ENCODE results near the gene MTERF4.

MTERF4 gene

DNA sequence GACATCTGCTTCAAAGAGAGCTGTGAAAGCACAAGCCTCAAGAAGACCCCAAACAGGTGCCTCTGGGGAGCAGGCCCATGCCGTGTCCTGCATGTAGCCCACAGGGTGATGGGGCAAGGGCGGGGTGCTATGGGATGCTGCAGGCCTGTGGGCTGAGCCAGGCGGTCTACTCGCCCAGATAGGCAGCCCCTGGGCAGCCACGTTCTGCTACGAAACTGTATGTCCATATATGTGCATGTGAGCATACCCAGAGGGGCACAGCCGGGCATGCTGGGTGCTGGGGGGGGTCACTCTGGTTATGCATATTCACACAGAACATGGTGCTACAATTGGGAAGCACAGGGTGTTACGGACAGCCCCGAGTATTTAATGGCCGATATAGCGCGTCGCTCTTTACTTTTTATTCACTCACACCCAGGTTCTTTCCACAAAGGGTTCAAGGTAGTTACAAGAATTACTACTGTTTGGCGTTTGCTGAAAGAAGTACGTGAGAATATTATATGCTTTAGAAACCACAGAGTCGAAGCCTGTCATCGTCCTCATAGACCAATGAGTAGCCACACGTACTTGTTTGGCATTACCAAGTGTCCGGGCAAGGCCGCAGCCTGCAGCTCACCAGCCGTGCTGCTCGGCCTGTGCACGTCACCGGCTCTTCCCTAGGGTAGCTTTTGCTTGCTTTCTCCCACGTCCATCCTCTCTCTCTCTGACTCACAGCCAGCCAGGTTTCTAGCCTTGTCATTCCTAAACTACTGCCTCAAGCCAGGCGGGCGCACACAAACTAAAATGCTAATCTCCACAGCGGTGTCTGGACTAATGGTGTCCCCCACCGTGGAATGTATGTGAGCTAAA lies 14.4 kb downstream of the MTERF4 start:
- no peak for DNase-seq

DNA sequence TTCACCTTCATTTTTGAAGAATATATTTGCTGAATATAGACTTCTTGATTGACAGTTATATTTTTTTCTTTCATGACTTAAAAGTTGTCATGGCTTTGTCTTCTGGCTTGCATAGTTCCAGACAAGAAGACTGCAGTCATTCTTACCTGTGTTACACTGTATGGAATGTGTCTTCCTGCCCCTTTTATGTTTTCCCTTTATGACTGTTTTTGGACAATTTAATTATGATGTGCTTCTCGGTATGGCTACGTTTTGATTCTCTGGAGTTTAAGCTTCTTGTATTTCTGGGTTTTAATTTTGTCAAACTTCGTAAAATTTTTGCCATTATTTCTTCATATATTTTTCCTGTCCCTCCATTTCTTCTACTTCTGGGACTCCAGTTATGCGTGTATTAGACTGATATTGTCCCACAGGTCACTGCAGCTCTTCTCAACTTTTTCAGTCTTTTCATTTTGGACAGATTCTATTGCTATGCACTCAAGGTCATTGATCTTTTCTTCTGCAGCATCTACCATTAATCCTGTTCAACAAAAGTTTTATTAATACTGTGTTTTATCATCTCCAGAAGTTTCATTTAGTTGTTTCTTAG lies 17.1 kb downstream of the MTERF4 start:
- no peak for DNase-seq

DNA sequence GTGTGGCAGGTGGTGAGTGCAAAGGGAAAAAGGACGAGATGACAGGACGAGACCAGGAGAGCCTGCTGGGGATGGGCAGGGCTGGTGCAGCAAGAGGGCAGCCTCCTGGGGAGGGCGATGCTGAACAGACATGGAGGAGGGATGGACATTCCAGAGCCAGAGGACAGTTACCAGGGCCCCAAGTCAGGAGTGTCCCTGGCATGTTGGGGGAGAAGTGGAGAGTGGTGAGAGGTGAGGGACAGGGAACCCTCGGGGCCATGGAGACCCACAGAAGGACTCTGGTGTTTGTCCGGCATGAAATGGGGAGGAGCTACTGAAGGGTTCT lies 19.0 kb downstream of the MTERF4 start:
- DNase-seq: no peak

DNA sequence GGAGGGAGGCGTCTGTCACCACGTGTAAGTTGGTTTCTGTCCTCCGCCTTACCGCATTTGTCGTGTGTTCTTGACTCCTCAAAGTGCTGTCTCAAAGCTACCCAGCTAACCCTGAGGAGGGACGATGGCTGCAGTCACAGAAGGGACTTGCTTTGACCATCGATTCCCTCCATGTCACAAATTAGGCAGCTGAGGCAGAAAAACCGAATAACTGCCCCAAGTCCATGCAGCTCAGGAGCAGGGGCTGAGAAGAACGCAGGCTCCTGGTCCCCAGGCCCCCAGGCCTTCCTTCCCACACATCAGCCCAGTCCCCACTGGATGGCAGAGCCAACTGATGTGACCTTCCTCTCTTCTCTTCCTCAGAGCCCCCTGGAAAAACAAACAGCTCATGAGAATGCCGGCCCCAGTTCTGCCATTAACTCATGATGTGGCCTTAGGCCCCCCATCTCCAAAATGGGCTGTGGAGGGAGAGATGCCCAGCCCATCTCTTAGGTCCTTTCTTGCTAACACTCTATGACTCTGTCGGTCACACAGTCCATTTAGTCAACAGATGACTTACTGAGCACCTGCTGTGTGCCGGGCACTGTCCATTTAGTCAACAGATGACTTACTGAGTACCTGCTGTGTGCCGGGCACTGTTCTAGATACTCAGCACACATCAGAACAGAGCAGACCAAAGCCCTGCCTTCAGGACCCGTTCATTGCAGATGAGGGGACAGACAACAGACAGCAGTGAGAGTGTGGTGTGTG lies 19.6 kb downstream of the MTERF4 start:
- no peak for DNase-seq

DNA sequence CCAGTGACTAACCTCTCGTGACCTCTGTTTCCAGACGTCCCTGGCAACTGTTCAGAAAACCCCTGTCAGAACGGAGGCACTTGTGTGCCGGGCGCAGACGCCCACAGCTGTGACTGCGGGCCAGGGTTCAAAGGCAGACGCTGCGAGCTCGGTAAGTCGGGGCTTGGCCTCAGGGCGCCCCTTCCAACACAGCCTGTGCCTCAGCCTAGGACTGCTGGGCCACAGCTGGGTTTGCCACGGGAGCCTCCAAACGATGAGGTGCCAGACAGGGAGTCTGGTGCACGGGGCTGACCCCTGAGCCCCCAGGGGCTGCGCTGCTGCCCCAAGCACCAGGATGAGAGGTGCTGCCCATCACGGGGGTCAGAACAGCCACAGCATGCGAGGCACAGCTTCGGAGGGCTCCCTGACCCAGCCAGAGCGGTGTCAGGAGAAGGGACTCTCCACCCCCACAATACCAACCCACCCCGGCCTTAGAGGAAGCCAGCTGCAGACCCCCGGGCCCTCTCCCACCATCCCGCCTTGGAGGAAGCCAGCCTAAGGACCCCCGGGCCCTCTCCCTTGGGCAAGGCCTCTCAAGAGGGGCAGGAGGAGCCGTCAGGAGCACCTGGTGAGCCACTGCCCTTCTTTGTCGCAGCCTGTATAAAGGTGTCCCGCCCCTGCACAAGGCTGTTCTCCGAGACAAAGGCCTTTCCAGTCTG lies 20.3 kb downstream of the MTERF4 start:
- no peak for DNase-seq

DNA sequence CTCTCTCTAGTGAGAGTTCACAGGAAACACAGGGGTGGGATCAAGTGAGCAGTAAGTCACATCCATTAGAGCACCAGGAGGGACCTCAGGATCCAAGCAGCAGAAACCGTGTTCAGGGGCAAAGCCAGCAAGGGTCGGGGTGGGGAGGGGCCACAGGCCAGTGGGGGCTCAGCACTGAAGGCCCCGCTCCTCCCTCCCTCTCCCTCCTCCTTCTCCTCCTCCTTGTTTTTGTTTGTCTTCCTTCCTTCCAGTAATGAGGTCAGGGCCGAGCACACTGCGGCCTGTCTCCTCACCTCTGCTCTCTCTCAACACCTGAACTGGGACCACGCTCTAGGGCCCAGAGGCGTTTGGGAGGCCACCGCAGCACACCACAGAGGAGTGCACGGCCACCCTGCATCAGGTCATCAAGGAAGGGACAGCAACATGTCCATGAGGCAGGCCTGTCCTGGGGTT lies 20.9 kb downstream of the MTERF4 start:
- DNase-seq: no peak

DNA sequence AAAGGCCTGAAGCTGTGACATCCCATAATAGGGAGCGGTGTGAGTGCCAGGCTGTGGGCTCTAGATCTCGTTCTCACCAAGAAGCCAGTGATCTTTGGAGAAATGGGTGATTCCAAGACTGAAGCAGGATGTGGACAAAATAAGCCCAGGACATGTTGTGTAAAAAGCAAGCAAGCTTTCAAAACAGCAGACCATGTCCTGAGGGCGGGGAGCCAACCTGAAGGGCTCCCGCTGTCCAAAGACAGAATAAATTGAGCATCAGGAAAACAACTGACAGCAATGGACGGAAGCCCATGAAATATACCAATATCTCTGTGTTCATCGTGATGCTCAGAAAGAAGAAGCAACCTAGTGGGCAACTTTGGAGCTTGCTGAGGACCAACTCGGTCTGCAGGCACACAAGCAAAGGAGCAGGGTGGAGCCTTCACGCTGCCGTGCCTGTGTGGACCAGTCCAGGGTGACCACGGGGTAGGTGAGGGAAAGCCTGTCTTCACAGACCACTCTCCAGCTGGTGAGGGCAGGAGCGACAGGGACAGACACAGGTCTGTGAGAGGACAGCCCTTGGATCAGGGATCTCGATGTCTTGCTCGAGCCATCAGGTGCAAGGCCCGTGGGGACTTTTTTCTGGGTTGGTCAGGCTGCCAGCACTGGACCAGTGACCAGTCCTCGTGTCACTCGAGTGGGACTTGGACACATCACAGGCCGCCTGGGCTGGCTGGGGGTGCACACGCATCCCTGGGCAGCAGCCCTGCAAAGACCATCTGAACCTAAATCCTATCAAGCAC lies 21.5 kb downstream of the MTERF4 start:
- no peak for DNase-seq

DNA sequence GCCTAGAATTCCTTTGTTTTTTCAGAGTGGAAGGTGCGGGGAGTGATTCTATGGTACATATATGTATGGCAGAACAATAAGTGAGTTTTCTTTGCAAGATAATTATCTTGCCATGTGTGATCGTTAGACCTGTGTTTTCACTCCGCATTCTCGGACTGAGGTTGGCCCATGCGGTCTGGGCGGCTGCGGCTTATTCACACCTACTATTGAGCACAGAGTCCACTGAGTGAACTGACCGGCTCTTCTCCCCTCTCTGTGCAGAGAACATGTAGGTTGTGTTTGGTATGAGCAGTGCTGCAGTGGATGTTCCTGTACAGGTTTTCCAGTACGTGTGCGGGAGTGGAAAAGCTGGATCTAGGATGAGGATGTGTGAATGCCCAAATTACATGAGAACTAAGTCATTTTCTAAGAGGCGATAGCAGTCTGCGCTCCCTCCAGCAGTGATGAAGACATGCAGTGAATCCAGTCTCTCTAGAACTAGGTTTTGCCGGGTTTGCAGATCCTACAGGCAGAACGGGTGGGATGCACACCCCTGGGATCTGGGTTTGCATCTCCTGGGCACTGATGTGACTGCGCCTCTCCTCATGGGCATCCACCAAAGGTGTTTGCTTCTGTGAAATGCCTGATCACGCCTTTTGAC lies 27.1 kb downstream of the MTERF4 start:
- no peak for DNase-seq

DNA sequence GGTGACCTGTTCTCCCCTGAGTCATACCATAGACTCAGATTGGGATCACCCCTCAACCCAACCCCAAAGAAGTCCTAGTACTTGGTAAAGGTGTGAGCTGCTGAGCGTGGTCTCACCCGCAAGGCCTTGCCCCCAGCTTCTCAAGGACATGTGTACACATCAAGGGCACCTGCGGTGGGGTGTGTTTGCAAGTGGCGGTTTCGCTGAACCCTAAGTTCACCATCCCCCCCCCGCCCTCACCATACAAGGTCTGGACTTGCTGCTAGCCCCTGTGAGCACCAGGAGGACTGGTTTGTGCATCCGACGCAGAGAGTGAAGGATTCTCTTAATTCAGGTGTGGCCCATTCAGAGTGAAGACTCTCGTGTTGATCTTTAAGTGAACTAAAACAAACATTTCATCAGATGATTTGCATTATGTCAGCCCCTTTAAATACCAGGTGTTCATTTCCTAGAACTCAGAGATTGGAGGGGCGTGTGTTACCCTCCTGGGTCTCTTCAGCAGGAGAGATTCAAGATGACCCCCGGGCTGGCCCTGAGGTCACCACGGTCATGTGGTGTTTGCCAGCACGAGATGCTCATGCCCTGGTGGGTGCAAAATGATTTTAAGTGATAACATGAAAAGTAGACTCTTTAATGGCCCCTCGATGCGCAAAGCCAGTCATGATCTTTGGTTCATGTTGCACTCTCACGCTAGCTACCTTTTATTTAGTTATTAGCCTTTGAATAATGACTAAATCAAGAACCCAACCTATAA lies 27.8 kb downstream of the MTERF4 start:
- no peak for DNase-seq

DNA sequence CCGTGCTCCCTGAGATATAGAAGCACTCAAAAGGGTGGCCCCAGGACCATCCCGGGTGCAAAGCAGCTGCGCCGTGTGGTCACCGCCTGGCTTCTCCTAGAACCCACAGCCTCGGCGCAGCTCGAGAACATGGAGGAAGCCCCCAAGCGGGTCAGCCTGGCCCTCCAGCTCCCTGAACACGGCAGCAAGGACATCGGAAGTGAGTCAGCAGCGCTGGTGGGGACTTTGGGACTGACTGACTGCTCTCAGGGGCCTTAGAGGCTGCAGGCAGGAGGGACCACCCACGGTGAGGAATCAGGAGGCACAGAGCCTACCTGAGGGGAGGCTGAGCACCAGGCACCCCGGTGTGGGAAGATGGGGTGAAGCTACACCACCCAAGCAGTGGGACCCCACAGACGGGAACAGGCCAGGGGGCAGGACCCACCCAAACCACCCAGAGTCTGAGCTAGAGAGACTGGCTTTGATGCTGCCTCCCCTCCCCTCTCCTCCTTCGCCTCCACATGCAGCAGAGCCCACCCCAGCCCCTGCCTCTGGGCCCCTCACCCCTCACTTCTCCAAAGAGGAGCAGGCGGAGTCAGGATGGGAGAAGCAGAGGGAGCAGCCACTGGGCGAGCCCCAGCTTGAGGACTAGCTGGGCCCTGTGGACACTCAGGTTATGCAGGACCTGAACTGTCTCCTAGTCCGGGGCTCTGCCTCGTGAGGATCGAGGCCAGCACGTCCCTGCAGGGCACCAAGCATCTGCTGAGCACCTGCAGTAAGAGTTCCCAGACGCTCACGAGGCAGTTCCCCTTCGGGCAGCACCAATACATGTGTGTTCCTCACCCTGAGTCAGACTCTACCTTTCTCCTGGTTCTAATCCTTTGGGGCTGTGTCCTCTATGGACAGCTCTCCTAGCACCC lies 28.7 kb downstream of the MTERF4 start:
- no peak for DNase-seq

DNA sequence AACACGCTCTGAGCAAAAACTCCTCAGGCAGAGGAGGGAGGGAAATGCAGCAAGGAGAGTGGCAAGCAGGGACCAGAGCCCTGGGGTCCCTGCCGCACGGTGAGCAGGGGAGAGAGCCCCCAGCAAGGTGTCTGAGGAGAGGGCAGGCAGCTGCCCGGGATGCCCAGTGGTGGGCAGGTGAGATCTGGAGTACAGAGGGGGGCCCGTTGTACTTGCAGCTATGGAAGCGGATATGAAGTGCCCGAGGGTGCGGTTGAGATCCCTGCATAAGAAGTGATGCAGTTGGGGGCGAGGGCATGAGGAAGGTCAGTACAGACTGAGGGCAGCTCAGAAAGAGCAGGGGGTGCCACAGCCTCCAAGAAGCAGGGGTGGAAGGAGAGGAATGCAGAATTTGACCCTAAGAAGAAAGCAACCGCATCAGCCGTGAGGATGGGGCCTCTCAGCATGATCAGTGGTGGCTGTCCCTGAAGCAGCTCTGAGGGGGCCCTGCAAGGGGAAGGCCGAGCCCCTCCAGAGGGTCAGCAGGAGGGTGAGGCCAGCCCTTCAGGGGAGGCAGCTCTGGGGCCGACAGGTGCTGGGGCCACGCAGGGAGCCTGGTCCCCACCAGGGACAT lies 29.4 kb downstream of the MTERF4 start:
- DNase-seq: no peak

DNA sequence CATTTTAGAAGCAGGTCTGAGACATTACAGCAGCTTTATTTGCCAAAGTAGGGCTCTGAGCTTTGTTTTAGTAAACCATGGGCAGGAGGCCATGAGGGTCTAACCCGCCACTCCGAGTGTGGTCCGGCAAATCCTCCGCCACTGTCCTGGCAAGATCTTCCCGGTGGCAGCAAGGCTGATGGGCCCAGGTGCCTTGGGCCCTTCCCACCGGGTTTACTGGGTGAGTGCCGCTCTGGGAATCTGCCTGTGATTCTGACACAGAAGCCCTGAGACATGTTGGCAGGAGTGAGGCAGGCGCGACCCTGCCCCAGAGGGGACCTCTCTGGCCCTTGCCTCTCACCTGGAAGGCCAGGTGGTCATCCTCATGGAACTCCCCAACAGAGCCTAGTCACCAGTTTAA lies 29.9 kb downstream of the MTERF4 start:
- no peak for DNase-seq

DNA sequence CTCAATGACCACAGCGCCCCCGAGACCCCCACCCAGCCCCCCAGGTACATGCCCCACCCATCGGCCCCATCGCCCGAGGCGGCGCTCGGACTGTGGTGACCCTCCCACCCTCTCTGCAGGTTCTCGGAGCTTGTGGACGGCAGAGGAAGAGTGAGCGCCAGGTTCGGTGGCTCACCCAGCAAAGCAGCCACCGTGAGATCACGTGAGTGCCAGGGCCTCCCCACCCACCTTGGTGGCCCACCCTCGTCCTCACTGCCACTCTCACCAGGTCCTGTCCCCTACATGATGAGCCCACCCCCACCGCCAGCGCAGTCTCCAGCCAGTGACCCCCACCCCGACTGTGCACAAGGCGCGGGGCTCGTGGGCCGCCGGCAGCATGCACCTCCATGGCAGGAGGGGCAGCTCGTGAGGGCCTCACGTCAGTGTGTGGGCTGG lies 30.4 kb downstream of the MTERF4 start:
- DNase-seq: no peak

DNA sequence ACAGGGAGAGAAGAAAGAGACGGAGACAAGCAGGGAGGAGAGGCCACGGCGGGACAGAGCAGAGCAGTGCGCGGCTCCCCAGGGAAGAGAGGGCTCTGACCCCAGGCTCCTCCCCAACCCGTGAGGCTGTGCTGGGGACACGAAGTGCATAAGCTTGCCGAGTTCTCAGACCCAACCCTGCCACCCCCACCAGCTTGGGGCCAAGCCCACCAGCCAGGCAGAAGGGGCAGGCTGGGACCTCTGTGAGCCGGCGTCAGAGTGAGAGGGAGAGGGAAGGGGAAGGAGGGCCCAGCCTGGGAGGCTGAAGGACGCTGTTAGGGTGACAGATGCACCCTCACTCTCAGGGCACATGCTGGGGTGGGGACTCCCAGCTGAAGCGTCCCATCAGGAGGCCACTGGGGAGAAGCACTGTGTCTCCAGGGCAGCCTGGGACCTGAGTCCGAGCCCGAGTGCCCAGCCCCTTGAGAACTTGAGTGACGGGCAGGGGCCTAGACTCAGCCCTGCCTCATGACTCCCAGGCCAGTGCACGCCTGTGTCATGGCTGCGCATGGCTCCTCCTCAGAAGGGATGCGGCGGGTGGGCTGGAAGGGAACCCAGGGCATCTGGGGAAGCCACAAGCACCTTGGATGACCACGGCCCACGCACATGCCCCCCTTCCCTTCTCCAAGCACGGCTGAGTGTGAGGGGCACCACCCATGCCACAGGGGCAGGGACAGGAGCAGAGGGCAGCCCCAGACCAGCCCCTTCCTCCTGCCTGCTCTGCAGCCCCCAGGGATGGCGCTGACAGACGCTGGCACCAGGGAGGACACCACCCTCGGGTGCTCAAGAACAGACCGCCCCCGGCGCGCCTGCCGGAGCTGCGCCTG lies 31.0 kb downstream of the MTERF4 start:
- DNase-seq: no peak

DNA sequence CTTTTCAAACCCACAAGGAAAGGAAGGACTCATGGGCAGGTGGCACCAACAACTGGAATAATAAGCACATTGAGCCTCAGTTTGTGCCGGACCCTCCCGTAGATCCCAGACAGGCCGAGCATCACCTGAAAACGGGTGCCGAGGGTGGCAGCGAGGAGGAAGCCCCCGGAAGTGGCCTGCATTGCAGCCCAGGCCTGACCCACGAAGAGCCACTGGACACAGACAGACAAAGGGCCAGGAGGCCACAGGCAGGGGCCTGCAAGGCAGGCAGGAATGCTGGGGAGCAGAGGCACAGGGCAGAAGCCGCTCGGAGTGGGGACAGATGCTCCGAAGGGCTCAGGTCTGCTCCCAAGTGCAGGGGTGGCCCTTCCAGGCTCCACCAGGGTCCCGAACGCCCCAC lies 31.7 kb downstream of the MTERF4 start:
- DNase-seq: no peak

DNA sequence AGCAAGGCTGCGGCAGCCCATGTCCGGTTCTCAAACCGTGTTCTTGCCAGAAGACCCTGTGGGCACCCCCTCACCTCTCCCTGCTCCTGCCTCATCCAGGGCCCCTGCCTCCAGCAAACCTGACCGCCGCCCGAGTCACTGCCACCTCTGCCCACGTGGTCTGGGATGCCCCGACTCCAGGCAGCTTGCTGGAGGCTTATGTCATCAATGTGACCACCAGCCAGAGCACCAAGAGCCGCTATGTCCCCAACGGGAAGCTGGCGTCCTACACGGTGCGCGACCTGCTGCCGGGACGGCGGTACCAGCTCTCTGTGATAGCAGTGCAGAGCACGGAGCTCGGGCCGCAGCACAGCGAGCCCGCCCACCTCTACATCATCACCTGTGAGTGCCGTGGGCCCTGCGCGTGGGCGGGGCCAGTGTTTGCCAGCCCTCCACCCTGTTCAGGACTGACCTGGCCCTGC lies 32.2 kb downstream of the MTERF4 start:
- DNase-seq: no peak

DNA sequence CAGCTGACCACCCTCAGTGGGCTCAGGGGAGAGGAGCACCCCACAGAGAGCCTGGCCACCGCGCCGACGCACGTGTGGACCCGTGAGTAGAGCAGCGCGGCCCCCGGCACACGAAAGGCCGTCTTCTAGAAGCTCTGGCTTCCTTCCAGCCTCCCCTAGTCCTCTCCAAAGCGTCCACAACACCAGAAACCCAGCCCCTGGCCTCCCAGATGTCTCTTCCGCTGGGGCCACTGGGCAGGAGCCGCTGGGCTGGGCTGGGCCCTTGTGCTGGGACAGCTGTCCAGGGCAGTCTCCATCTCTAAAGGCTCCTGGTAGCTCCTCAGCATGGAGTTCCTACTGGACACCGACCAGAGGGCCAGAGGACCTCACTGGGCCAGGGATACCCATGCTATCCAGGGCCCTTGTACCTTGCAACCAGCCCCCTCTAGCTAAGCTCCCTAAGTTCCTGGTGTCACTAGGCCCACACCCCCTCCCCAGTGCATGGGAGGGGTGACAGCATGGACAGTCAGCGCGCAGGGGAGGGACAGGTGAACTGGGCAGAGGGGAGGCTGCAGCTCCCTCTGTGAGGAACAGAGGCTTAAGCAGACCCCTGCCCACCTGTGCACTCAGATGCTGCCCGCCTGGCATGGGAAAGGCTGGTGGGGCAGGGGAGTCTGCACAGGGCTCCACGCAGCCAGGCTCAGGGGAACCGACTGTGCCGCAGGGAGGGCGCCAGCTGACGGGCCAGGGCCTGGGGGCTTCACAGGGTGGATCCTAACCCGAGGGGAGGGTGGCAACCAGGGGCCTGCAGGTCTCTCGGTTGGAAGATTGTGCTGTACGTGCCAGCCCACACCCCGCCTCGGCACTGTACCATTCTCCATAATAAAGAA lies 32.9 kb downstream of the MTERF4 start:
- DNase-seq: no peak

Measured in stimulated activated naive CD4-positive, alpha-beta T cell treated with Interleukin-2 at 50 U/mL for 16 hours (primary cell).